ENCODE results near the gene CEBPA.
A peak's percentile ranks its signal among the peaks of the same experiment; 100 is the strongest.
"Not testable (repeated sequence)": the region's sequence is repeated elsewhere in the genome, so short reads cannot be mapped to it uniquely, and the experiment has no call there.

The CEBPA gene

GRCh38 chr19:33300009-33300893, 2.1 kb downstream of the CEBPA start:
- DNase-seq = peak in 1 of 2 donors; percentile 10

- DNase-seq = peak in 1 of 2 donors; percentile 4
Measured at GRCh38 chr19:33299051-33299688, 3.2 kb downstream of the CEBPA start.

- peak in 1 of 2 donors; percentile 10 for DNase-seq
Measured at GRCh38 chr19:33298146-33298911, 4.0 kb downstream of the CEBPA start.

- DNase-seq = peak in 1 of 2 donors; percentile 10
Measured at GRCh38 chr19:33297401-33298145, 4.8 kb downstream of the CEBPA start.

- DNase-seq = peak in 1 of 2 donors; percentile 10
Measured at GRCh38 chr19:33296488-33296971, 5.8 kb downstream of the CEBPA start.

GRCh38 chr19:33295621-33296487, 6.5 kb downstream of the CEBPA start:
- DNase-seq = peak in 1 of 2 donors; percentile 24

GRCh38 chr19:33295046-33295445, 7.3 kb downstream of the CEBPA start:
- not testable (repeated sequence) for DNase-seq

- no peak for DNase-seq
Measured at GRCh38 chr19:33294058-33294798, 8.1 kb downstream of the CEBPA start.

- DNase-seq = peak in 1 of 2 donors; percentile 29
Measured at GRCh38 chr19:33293255-33294057, 8.9 kb downstream of the CEBPA start.

- no peak for DNase-seq
Measured at GRCh38 chr19:33292595-33293254, 9.6 kb downstream of the CEBPA start.

GRCh38 chr19:33291623-33292534, 10.5 kb downstream of the CEBPA start:
- no peak for DNase-seq

GRCh38 chr19:33290956-33291622, 11.2 kb downstream of the CEBPA start:
- DNase-seq = no peak

- no peak for DNase-seq
Measured at GRCh38 chr19:33290082-33290815, 12.1 kb downstream of the CEBPA start.

- no peak for DNase-seq
Measured at GRCh38 chr19:33289261-33289660, 13.1 kb downstream of the CEBPA start.

GRCh38 chr19:33288666-33289065, 13.7 kb downstream of the CEBPA start:
- DNase-seq = no peak

GRCh38 chr19:33287927-33288326, 14.4 kb downstream of the CEBPA start:
- DNase-seq = no peak

- DNase-seq = no peak
Measured at GRCh38 chr19:33287438-33287837, 14.9 kb downstream of the CEBPA start.

Data from CD4-positive, alpha-beta T cell treated with Interleukin-4 for 1 hour (primary cell).